H54 (cell line): Measurements from ENCODE around the gene ZSWIM4.
"Not testable (repeated sequence)": the region's sequence is repeated elsewhere in the genome, so short reads cannot be mapped to it uniquely, and the experiment has no call there.

Experiments used
- DNase-seq: peaks from one replicate; pipeline ENCODE4 v3.0.0; 2011; ENCODE audit warnings: low spot score, mixed read lengths; ENCODE audit not compliant: insufficient read length
- FAIRE-seq: peaks from 3 replicates; lab custom pipeline; 2011; peaks lifted over from hg19 to GRCh38; lab: Jason Lieb, UNC
- POLR2A ChIP-seq: IDR thresholded peaks from 2 replicates; pipeline ENCODE4 v1.6.1; 2011; ENCODE audit warnings: low read depth, mild to moderate bottlenecking, low read length

The ZSWIM4 gene

GRCh38 chr19:13848798-13849676, 53.8 kb downstream of the ZSWIM4 start:
- DNase-seq (no peak), FAIRE-seq (no peak)

GRCh38 chr19:13849991-13850909, 55.0 kb downstream of the ZSWIM4 start:
- FAIRE-seq (no peak), DNase-seq (peak; percentile 40)
- TF ChIP-seq POLR2A, result no peak; the same call in 1 of the 2 replicates

More at GRCh38 chr19:13848798-13849676, 53.8 kb downstream of the ZSWIM4 start:
- TF ChIP-seq POLR2A, result no peak

GRCh38 chr19:13850910-13851733, 55.9 kb downstream of the ZSWIM4 start:
- FAIRE-seq, result no peak
- peak; percentile 86 for DNase-seq
- TF ChIP-seq POLR2A, result peak; percentile 42

GRCh38 chr19:13851734-13852114, 56.5 kb downstream of the ZSWIM4 start:
- FAIRE-seq, DNase-seq: not testable (repeated sequence)

GRCh38 chr19:13852171-13852707, 57.0 kb downstream of the ZSWIM4 start:
- FAIRE-seq, DNase-seq: not testable (repeated sequence)

GRCh38 chr19:13856497-13856896, 61.3 kb downstream of the ZSWIM4 start:
- DNase-seq, result no peak
- FAIRE-seq, result no peak
- no peak for TF ChIP-seq POLR2A

GRCh38 chr19:13859361-13859880, 64.2 kb downstream of the ZSWIM4 start:
- no peak for TF ChIP-seq POLR2A
- FAIRE-seq (no peak), DNase-seq (no peak)

GRCh38 chr19:13860679-13861391, 65.6 kb downstream of the ZSWIM4 start:
- FAIRE-seq, result no peak
- no peak for DNase-seq
- TF ChIP-seq POLR2A, result no peak

- TF ChIP-seq POLR2A, result no peak
- DNase-seq (no peak), FAIRE-seq (no peak)
These were observed 66.1 kb downstream of the ZSWIM4 start for GRCh38 chr19:13861392-13861713.

- no peak for FAIRE-seq
- DNase-seq, result peak; percentile 95
These were observed 66.7 kb downstream of the ZSWIM4 start for GRCh38 chr19:13861714-13862531.

GRCh38 chr19:13864046-13864666, 68.9 kb downstream of the ZSWIM4 start:
- FAIRE-seq (no peak), DNase-seq (no peak)
- no peak for TF ChIP-seq POLR2A

More at GRCh38 chr19:13861714-13862531, 66.7 kb downstream of the ZSWIM4 start:
- TF ChIP-seq POLR2A, result peak; percentile 28; the same call in 1 of the 2 replicates
